Right ventricle myocardium inferior (tissue), 1 donor: ENCODE measurements around the gene KRTAP5-11. TPM values are rescaled to one million over a fixed set of nuclear protein-coding genes. Genes with fewer than 3 reads are reported as not detected.
"Not testable (repeated sequence)": the region's sequence is repeated elsewhere in the genome, so short reads cannot be mapped to it uniquely, and the experiment has no call there.

Experiments
- ATAC-seq: fragments of 200-7000 bp; cut with Tn5 transposase; one replicate; pipeline ENCODE4 v1.9.1; 2020; ENCODE audit warnings: mild to moderate bottlenecking, moderate library complexity
- DNase-seq: peaks from one replicate; pipeline ENCODE4 v3.0.0; 2021; ENCODE audit errors: missing footprints
- intact Hi-C: fragments of 100-400 bp; cut with DNase I; formaldehyde crosslinking; loops from one replicate; pipeline ENCODE4 v1.11.0; 2022
- total RNA-seq: library from RNA; stranded (reverse); fragmentation: NEBNext Ultra II Directional; extraction: Animal tissue kit (Norgen Biotek cat#: 25700); gene quantifications from one replicate; pipeline ENCODE4 v1.2.1, GENCODE V29; 2021
- donor health status: DM: no; HTN: yes; CAD: no; lungs with severe emphysema.

KRTAP5-11 gene
- total RNA-seq, 1 donor from 2014 or later, result not detected

- intact Hi-C loops, result no loop called here
- ATAC-seq (no peak), DNase-seq (no peak)
Observed at GRCh38 chr11:71539017-71539416, 43.7 kb downstream of the KRTAP5-11 start.

GRCh38 chr11:71538666-71538990 is 44.0 kb downstream of the KRTAP5-11 start:
- DNase-seq (no peak), ATAC-seq (no peak)
- intact Hi-C loops, result no loop called here

GRCh38 chr11:71537977-71538665 is 44.6 kb downstream of the KRTAP5-11 start, which contains the start of gene KRTAP5-8:
KRTAP5-8 (plus strand) TSS chr11:71538025; CDS start chr11:71538056, 31 bp downstream.
- intact Hi-C loops, result not testable (repeated sequence)

GRCh38 chr11:71537537-71537936 is 45.1 kb downstream of the KRTAP5-11 start:
- ATAC-seq (no peak), DNase-seq (no peak)
- intact Hi-C loops, result no loop called here

More at GRCh38 chr11:71537977-71538665, 44.6 kb downstream of the KRTAP5-11 start, which contains the start of gene KRTAP5-8:
- DNase-seq, ATAC-seq: not testable (repeated sequence)

GRCh38 chr11:71535825-71536224 is 46.9 kb downstream of the KRTAP5-11 start:
- DNase-seq (no peak), ATAC-seq (no peak)
- intact Hi-C loops, result no loop called here

GRCh38 chr11:71534711-71535608 is 47.7 kb downstream of the KRTAP5-11 start:
- DNase-seq, ATAC-seq, intact Hi-C loops: not testable (repeated sequence)

- intact Hi-C loops, result no loop called here
- no peak for ATAC-seq
Observed at GRCh38 chr11:71532036-71532610, 50.6 kb downstream of the KRTAP5-11 start.

More at GRCh38 chr11:71532036-71532610, 50.6 kb downstream of the KRTAP5-11 start:
- DNase-seq, result no peak

Other genes with a start within 250 kb of the KRTAP5-11 start
- 46.3 TPM for gene DHCR7, start 134.5 kb downstream of the KRTAP5-11 start, total RNA-seq
- gene NADSYN1, start 129.7 kb downstream of the KRTAP5-11 start, total RNA-seq, result 22.1 TPM
- not detected for gene KRTAP5-7, start 55.6 kb downstream of the KRTAP5-11 start, total RNA-seq
- not detected for gene KRTAP5-8, start 44.9 kb downstream of the KRTAP5-11 start, total RNA-seq
- gene KRTAP5-9, start 34.5 kb downstream of the KRTAP5-11 start, total RNA-seq, result not detected
- not detected for gene KRTAP5-10, start 17.3 kb downstream of the KRTAP5-11 start, total RNA-seq